Measurements from ENCODE around the gene NFASC.
A peak's percentile ranks its signal among the peaks of the same experiment; 100 is the strongest.

The NFASC gene

DNA sequence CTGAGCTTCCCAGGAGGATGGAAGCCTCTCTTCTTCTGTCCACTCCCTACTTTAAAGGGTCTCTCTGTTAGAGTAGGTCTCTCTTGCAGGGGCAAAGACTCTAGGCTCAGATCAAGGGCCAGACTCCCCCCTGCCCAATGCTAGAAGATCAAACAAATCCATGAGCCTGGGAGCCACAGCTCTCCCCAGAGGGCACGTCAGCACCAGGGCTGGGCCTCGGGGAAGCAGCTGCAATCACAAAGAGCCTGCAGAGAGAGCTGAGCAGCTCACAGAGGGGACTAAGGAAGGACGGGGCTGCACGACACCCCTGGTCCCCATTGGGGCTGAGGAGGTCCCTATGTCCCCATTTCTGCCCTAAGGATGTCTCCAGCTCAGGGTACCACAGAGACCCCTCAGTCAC lies 176.2 kb downstream of the NFASC start:
- DNase-seq, result no peak

DNA sequence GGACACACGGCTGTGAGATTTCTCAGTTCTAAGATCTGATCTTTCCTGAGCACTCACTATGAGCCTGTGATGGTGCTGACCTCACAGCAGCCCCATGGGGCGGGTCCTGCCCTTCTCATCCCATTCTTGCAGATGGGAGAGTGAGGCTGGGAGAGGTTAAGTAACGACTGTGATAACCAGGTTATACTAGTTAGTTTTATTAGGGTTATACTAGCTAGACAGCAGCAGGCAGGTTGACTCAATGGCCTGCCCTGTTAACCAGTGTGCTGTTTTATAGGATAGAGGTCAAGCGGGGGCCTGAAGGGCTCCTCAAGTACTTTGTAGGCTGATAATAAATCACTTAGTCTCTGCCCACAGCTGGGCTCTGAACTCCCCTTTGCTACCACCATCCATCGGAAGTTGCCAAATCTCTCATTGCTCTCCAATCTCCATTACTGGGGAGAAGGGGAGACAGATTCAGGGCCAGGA lies 177.1 kb downstream of the NFASC start:
- DNase-seq, result no peak

DNA sequence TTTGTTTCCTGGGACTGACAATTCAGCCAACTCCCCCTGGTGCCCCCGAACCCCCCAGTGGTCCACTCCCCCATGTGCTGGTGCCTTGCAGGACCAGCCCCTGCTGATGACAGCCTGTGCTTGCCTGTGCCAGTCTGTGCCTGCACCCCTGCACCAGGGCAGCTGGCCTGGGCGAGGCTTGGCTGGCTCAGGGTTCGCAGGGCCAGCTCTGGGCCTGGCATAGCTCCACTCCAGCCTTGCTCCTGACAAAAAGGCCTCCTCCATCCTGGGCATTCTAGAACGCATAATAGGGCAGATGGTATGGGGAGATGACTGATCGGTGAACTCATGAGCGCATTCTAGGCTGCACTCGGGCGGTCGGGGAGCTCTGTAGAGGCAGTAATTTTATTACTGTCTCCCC lies 177.7 kb downstream of the NFASC start:
- no peak for DNase-seq

DNA sequence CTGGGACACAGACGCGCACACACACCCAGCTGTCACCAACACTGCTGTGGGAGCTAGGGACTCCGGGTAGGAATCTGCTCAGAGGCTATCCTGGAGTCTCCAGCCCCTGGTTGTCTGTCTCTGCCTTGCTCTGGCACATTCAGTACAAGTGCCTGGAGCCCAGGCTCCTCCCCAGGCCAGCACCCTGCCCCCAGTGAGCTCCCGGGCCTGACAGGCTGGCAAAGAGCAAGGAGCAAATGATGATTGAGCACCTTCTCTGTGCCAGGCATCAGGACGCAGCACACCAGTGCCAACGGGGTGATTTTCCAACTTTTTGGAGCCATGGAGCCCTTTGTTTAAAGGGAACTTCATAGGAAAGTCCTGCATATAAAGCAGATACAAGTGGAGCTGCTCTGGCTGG lies 178.8 kb downstream of the NFASC start:
- no peak for DNase-seq

DNA sequence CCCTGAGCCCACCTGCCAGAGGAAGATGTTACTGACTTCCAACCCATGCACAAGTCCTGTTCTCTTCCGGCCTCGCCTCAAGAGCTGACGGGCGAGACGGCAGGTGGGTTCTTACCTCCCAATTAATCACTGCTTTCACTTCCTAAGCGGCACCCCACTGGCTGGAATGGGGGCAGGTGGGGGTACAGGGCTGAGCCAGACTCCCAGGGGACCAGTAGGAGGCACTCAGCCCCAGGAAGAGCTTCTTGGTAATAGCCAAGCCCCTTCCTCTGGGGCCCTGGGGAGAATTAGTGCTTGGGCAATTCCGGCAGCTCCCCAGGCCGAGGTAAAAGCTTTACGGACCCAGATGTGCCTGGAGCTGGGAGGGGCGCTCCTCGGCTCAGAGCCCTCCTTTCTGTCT lies 182.0 kb downstream of the NFASC start:
- no peak for DNase-seq

DNA sequence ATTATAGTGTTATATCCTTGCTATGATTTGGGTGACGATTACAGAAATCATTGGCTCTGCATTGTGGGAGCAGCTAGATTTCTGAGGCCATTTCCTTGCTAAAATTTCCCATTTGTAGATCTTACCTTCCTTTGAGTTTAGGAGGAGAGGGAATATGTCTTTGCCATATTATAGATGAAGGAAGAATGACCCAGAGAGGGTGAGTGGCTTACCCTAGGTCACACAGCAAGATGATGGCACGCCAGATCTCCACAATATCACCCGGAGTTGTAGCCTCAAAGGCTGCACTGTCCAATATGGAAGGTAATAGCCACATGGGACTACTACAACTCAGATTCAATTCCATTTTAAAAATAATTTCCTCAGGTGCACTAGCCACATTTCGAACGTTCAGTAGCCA lies 182.6 kb downstream of the NFASC start:
- DNase-seq, result no peak

DNA sequence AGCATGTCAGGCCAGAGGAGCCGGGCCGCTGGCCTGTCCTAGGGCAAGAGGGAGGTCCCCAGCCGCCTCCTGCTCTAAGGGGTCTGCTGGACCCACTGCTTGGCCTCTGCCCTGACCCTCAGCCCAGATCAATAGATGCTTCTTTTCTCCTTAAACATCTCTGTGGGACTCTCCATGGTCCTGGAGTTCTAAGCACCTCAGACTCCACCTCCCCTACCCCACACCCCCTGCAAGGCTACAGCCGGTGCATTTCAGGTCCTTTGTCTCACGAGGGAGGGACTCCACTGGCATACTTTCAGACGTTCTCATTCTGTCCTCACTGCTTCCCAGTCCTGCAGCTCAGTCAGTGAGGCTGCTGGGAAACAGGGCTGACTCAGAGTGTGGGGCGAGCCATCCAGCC lies 183.4 kb downstream of the NFASC start:
- DNase-seq, result no peak

DNA sequence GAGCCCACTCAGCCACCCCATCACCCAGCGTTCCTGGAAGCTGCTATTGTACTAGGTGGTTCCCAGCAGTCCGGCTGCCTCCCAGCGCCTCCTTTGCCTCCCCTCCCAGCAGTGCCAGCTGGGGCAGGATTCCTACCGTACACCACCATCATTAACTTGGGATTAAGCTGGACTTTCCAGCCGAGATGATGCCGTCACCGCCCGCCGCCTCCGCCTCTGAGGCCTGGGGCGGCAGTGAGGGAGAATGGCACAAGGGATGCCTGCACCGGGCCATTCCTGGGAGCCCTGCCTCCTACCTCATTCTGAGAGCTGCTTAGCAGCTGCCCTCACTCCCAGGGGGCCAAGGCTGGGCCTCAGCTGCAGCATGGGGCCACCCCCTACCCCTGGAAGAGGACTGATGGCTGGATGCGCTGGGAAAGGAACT lies 185.5 kb downstream of the NFASC start:
- no peak for DNase-seq

DNA sequence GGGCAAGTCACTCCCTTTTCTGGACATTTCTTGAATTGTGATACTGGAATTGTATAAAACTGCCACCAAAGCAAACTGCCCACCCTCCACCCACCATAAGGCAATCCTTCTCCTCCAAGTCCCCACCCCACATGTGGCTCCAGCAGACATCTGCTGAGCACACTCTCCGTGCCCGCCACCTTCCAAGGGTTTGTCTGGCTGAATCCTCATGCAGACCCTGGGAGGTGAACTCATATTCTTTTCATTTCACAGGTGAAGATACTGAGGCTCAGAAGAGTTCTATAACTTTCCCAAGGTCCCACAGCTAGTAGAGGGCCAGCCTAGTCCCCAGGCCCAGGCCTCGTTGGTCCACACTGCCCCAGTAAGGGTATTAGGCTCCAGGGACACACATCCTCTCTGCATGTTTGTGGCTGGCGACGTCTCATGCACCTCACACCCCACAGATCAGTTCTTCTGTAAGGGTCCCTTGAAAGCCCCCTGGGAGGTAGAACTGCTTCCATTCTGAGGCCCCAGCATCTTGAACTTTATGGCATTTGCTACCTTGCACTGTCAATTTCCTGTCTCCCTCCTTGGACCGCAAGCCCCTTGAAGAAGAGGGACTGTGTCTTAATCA lies 186.4 kb downstream of the NFASC start:
- no peak for DNase-seq

DNA sequence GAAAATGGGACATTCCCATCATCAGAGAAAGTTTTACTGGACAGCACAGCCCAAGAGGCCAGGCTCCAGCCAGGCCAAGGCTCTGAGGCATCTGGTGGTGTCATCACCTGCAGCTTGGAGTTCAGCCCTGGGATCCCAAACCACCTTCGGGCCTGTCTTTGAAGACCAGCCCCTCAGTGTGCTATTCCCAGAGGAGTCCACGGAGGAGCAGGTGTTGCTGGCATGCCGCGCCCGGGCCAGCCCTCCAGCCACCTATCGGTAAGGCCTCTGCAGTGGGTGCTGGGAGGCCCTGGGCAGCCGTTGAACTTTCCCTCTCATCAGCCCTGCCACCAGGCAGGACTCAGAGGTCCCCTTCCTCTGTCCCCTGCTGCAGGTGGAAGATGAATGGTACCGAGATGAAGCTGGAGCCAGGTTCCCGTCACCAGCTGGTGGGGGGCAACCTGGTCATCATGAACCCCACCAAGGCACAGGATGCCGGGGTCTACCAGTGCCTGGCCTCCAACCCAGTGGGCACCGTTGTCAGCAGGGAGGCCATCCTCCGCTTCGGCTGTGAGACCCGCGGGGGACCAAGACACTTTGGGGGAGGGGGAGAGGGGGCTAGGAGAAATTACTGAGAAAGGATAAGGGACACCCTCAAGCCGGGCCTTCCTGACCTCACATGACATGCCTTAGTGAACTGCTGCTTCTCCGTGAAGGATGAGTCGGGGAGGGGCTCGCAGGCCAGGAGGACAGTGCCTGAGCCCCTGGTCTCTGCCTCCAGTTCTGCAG lies 187.3 kb downstream of the NFASC start:
- DNase-seq, result no peak

DNA sequence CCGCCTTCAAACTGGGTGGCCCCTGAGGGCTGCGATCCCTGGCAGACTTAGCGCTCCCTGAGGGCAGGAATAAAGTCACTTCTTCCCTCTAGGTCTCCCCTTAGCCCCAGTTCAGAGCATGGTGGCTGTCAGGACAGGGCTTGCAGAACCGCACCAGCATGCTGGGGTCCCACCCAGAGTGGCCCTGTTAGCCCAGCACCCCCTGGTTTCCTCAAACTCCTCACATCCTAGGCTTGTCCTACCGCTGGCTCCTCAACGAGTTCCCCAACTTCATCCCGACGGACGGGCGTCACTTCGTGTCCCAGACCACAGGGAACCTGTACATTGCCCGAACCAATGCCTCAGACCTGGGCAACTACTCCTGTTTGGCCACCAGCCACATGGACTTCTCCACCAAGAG lies 188.2 kb downstream of the NFASC start:
- no peak for DNase-seq

DNA sequence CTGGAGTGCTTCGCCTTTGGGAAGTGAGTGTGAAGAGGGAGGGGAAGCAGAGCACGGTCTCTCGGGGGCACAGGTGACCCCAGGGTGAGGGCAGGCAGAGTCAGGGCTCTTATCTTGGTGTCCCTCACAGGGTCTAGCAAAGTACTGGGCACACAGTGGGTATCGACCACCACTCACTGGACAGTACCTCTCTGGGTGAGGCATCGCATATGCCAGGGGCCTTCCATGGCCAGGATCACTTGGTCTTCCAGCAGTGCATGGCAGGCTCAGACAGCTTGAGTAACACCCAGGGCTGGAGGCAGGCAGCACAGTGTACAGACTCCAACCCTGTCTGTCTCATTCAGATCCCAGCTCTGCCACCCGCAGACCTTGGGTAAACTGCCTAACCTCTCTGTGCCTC lies 189.0 kb downstream of the NFASC start:
- no peak for DNase-seq

DNA sequence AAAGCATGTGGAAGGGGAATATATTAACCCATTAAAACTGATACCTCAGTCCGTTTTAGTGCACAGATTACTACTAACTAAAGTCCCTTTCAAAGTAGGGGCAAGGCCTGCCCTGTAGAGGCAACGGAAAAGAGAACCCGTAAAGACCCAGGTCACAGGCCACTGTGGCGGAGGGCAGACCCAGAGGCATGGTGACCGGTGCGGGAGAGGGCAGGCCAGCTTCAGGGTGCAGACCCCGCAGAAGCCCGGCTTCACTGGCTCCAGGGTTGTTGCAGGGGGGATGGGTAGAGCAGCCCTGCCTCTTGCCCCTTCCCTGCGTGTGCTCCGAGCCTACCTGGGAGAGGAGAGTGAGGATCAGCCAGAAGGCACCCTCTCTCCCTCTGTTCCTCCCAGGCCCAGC lies 190.1 kb downstream of the NFASC start:
- DNase-seq, result no peak

DNA sequence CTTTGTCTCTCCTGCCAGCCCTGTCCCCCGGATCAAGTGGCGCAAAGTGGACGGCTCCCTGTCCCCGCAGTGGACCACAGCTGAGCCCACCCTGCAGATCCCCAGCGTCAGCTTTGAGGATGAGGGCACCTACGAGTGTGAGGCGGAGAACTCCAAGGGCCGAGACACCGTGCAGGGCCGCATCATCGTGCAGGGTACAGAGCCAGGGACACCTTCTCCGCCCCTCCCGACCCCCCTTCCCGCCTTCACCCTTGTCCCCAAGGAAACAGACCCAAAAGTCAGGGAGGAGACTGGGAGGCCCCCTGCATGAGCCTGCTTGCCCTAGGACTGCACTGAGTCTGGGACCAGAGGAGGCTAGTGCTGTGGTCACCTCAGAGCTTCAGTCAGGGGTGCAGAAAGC lies 190.6 kb downstream of the NFASC start:
- no peak for DNase-seq

DNA sequence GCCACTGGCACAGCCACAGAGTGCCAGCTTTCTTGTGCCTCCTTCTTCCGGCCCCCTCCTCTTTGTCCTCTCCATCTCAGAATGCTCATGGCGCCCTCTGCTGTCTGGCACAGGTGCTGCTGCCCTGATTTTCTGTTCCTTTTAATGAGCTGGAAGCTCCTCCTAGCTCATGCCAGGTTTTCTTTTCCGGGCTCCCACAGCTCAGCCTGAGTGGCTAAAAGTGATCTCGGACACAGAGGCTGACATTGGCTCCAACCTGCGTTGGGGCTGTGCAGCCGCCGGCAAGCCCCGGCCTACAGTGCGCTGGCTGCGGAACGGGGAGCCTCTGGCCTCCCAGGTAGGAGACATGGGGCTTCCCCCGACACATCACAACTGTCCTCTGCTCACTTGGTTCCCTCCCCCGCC lies 191.0 kb downstream of the NFASC start:
- DNase-seq, result peak; percentile 45

DNA sequence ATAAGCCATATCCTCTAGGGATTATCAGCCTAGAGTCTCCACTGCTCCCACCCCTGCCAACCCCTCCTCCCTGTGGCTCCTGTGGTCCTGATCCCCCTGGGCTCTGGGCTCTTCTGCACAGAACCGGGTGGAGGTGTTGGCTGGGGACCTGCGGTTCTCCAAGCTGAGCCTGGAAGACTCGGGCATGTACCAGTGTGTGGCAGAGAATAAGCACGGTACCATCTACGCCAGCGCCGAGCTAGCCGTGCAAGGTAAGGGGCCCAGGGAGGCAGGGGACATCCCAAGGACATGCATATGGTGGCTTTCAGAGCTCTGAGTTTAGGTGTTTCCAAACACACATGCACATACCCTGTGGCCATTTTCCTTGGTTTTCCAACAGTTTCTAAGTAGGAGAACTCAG lies 191.7 kb downstream of the NFASC start:
- DNase-seq, result no peak

DNA sequence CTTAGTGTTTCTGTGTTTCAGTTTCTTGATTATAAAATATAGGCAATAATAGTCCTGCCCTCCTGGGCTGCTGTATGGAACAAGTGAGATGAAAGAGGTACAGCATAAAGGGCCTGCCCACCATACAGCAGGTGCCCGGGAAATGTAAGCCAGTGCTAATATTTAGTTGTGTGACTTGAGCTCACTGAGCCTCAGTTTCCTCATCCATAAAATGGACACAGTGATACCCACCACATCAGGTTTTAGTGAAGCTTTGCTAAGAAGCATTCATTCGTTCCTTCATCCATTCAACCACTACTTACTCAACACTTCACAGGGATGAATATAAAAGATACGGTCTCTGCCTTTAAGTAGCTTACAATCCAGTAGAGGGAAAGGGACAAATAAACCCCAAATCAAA lies 192.2 kb downstream of the NFASC start:
- DNase-seq, result no peak

DNA sequence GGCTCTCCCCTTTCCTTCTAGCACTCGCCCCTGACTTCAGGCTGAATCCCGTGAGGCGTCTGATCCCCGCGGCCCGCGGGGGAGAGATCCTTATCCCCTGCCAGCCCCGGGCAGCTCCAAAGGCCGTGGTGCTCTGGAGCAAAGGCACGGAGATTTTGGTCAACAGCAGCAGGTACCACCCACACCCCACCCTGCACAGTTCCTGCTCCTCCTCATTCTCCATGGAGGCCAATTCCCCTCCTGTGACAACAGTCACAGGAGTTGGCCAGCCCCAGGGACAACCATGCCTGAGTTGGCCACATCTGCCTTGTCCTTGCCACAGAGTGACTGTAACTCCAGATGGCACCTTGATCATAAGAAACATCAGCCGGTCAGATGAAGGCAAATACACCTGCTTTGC lies 193.6 kb downstream of the NFASC start:
- no peak for DNase-seq

DNA sequence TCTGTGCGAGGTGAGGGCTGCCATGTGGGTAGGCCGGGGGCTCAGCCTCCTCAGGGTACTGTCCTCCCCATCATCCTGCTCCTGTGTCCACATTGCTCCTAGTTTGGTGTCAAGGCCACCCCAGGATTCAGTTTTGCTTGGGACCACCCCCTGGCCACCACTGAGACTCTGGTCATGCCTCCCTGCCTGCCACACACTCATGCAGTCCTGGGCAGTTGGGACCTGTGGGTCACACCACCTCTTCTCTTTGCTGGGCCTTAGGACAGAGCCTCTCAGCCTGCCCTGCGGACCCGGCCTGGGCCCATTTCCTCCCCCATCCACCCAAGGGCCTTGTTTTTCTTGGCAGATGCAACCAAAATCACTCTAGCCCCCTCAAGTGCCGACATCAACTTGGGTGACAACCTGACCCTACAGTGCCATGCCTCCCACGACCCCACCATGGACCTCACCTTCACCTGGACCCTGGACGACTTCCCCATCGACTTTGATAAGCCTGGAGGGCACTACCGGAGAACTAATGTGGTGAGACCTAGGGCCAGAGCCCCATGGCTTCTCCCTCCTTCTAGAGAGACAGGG lies 194.2 kb downstream of the NFASC start:
- no peak for DNase-seq

DNA sequence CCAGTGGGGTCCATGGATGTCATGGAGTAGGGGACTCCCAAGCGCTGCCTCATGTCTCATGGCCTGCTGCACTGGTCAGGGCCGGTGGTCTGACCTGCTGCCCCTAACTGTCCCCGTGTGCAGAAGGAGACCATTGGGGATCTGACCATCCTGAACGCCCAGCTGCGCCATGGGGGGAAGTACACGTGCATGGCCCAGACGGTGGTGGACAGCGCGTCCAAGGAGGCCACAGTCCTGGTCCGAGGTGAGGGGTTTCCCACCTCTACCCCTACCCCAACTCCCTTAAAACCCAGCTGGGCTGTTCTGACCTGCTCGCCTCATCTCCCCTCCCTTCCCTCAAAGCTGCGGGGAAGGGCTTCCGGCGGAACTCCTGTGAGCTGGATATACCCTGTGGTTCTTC lies 195.0 kb downstream of the NFASC start:
- no peak for DNase-seq

DNA sequence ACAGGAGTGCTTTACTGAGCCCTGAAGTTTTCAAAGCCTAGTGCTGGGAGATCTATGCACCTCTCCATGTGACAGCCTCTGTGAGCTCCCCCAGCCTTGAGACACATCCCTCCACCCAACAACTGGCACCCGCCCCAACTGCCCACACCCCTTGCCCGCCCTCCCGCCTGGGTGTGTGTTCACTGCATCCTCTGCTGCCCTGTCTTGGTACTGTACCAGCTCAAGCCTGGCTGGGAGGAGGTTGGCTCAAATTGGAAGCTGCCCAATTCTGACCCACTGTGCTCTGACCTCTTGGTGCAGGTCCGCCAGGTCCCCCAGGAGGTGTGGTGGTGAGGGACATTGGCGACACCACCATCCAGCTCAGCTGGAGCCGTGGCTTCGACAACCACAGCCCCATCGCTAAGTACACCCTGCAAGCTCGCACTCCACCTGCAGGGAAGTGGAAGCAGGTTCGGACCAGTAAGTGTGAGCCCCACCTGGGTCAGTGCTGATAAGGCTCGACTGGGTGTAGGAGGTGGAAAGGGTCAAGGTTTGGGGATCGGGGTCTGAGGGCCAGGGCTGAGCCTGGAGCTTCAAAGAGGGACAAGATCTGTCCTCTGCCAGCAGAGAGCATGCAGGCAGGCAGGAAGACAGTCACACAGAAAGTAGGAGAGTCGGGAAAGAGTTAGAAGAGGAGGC lies 195.6 kb downstream of the NFASC start:
- no peak for DNase-seq

DNA sequence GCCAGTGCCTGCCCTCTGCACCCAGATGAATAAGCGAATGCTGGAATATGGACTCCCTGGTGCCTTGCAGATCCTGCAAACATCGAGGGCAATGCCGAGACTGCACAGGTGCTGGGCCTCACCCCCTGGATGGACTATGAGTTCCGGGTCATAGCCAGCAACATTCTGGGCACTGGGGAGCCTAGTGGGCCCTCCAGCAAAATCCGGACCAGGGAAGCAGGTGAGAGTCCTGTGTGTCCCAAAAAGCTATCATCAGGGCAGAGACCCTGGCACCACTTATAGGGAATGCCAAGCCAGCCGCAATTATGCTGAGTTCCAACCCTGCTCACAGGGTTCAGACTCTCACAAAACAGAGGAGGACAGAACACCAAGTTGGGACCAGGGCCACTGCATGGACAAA lies 196.4 kb downstream of the NFASC start:
- no peak for DNase-seq

DNA sequence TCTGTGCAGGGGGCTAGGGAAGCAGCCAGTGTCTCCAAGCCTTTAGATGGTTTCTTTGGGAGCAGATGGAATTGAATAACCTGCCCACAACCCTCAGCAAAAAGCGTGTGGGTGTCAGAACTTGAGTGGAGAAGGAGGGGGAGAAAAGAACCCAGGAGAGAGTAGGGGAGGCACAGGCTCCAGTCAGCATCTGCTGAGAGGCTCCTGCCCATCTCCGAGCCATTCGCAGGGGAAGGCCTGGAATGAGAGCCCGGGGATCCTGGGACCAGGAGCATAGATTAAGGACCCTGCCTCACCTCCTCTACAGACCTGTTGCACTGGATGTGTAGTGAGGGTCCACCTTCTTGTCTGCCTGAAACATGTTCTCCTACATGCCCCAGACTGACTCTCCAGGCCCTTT lies 197.3 kb downstream of the NFASC start:
- DNase-seq, result no peak

DNA sequence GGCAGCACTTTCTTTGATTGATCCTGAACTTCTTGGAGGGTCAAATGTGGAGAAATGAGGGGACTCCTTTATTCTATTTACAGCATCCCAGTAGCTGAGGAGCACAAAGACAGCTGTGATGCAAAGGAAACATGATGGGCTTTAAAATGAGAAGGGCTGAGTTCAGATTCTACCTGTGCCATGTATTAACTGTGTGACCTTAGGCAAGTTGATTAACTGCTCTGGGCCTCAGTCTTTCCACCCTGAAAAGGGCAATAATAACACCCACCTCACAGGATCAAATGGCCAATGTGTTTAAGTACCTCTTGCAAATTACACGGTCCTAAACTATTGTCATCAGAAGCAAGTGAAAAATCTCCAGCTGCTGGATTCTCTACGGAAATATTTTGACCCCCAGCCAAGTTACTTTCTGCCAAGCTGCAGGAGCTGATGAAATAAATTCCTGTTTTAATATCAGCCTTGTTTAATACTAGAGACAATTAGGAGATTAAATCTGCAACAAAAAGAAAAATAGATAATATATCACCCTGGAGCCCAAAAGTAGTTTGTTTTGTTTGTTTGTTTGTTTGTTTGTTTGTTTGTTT lies 197.9 kb downstream of the NFASC start:
- no peak for DNase-seq

Data from activated effector memory CD4-positive, alpha-beta T cell treated with Interleukin-2 at 50 U/mL for 16 hours (primary cell).